NOMO-1 treated with DMSO at 0.1 percent for 48 hours (cell line): Measurements from ENCODE around the gene MTA1.
A peak's percentile ranks its signal among the peaks of the same experiment; 100 is the strongest.

Experiments
- DNase-seq: peaks from one replicate; lab custom pipeline; 2025; ENCODE audit not compliant: unreplicated experiment; lab: John Stamatoyannopoulos, UW

Gene MTA1

DNA sequence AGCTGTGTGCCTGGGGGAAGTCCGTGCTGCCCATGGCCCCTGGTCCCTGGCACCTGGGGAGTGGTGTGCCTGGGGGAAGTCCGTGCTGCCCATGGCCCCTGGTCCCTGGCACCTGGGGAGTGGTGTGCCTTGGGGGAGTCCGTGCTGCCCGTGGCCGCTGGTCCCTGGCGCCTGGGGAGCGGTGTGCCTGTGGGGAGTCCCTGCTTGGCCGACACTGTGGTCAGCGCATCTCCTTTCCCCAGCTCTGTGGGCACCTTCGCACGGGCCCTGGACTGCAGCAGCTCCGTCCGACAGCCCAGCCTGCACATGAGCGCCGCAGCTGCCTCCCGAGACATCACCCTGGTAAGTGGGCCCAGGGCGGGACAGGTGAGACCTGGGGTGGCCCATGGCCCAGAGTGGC is 40.5 kb downstream of the MTA1 start:
- DNase-seq = no peak

GRCh38 chr14:105460616-105461015 is 41.0 kb downstream of the MTA1 start:
- no peak for DNase-seq

DNA sequence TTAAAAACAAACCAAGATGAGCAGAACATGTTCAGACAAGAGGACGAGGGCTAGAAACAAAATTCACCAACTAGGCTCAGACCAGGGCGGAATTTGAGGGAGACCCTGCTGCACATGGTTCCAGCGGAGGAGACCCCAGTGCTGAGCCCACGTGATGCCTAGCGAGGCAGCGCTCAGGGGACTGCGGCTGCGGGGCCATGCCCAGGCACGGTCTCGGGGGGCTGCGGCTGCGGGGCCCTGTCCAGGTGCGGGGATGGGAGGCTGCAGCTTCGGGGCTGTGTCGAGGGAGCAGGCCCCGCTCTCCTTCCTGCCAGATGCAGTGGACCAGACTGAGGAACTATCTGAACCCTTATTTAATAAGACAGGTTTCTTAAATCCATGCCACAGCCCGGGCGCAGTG is 42.3 kb downstream of the MTA1 start:
- DNase-seq = no peak

GRCh38 chr14:105464501-105464900 is 44.9 kb downstream of the MTA1 start:
- no peak for DNase-seq

- no peak for DNase-seq
Measured at GRCh38 chr14:105465209-105466031, 45.8 kb downstream of the MTA1 start.

GRCh38 chr14:105466531-105467248 is 47.1 kb downstream of the MTA1 start:
- no peak for DNase-seq

GRCh38 chr14:105467249-105467941 is 47.8 kb downstream of the MTA1 start:
- no peak for DNase-seq

GRCh38 chr14:105467942-105468471 is 48.4 kb downstream of the MTA1 start:
- no peak for DNase-seq

GRCh38 chr14:105468621-105469241 is 49.1 kb downstream of the MTA1 start:
- no peak for DNase-seq

DNA sequence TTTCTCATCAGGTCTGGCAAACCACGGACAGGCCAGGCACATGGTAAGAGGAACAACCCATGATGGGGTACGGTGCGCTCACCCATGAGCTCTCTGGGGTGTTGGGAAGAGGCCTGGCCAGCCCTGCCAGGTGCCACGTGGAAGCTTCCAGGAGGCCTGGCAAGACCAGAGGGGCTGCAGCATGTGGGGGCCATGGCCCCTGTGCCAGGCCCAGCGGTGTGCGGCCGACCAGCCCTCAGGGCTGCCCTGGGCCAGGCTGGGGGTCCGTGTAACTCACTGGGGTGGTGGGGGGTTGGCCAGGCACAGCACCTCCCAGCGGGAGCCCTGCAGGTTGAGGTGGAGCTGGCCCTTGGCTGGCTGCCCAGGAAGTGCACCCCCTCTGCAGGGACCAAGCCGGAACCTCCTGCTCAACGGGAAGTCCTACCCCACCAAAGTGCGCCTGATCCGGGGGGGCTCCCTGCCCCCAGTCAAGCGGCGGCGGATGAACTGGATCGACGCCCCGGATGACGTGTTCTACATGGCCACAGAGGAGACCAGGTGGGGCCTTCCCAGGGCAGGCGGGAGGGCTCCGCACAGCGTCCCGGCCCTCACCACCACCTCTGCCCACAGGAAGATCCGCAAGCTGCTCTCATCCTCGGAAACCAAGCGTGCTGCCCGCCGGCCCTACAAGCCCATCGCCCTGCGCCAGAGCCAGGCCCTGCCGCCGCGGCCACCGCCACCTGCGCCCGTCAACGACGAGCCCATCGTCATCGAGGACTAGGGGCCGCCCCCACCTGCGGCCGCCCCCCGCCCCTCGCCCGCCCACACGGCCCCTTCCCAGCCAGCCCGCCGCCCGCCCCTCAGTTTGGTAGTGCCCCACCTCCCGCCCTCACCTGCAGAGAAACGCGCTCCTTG is 50.1 kb downstream of the MTA1 start:
- DNase-seq = no peak

DNA sequence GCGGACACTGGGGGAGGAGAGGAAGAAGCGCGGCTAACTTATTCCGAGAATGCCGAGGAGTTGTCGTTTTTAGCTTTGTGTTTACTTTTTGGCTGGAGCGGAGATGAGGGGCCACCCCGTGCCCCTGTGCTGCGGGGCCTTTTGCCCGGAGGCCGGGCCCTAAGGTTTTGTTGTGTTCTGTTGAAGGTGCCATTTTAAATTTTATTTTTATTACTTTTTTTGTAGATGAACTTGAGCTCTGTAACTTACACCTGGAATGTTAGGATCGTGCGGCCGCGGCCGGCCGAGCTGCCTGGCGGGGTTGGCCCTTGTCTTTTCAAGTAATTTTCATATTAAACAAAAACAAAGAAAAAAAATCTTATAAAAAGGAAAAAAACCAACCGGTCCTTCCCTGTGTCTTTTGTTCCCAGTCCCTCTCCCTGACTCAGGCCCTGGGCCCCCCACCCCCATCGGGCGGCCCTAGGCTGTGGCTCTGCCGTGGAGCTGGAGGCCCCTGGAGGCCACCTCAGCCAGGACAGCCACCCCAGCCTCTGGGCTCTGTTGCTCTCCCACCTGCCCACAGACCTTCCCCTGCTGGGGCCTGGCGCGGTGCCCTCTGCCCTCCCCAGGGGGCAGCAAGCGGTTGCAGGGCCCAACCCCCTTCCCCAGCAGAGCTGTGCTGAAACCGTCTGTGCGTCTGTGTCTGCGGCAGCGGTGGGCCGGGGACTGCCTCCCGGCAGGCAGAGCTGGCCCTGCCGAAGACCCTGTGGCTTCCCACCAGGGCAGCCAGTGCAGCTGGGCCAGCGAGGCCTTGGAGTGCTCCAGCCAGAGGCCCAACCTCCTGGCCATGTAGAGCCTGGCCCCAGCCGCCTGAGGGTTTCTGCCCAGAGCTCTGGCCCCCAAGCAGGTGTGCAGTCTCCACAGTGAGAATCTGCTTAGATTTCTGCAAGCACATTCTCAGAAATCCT is 51.0 kb downstream of the MTA1 start:
- DNase-seq = no peak

DNA sequence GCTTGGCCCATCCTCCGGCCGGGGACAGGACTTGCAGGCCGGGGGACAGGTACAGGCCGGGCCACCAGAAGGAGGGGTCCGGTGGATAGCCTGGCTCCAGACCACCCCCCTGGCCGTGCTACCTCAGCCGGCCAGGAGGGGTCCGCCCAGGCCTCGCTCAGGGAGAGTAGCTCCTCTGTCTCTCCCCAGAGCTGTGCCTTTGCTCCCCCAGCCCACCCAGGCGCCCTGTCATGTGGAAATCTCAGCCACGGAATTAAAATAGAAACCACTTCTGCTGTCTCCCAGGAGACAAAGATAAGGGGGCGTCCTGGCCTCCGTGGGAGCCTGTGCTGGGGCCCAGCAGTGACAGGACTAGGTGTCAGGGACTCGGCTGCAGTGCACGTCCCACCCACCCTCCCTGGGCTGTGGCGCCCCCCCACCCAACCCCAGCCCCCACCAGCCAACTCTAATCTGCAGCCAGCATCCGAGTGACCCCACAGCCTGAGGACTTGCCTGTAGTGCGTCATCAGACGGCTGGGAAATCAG is 51.7 kb downstream of the MTA1 start:
- DNase-seq = no peak

- DNase-seq = no peak
Measured at GRCh38 chr14:105471823-105472485, 52.3 kb downstream of the MTA1 start.

DNA sequence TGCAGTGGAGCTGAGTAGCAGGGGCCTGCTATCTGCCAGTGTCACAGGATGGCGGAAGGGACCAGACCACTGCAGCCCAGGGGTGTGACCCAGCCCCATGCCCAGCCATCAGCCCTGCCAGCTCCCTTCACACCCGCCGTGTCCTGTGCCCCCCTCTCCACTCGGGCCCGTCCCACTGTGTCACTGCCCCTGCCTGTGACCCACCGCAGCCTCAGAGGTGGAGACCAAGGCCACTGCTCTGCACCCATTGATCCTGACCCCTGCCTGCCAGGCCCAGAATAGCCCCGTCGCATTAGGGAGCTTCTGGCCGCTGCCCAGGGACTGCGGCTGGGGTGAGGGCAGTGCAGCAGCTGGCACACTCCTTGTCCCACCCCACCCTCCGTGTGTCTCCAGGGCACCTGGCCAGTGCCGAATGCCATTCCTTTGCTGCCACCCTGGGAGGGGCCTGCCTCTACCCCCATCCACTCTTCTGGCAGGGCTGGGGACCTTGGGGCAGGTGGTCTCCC is 52.9 kb downstream of the MTA1 start:
- no peak for DNase-seq

DNA sequence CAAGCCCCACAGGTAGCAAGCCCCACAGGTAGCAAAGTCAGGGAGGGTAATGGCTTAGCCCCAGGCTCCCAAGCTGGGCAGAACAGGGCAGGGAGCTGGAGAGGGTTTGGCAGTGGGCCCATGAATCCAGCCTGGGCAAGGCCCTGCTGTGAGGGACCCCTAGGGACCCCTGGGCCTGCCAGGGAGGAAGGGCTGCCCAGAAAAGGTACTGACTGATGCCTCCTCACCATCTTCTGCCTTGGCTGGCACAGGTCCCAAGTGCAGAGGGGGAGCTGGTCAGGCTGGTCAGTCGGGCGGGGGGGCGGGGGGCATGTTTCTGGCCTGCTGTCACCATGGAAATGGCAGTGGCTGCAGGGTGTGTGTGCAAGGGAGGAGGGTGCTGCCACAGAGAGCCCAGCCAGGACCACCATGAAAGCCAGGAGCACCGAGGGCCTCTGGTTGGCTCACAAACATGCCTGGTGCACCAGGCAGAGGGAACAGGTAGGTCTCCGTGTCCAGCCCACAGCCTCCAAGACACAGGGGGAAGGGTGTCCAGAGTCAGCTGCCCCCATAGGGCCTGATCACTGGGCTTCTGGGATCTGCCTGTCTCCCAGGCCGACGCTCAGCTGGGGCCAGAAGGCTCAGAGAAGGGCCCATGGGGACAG is 53.5 kb downstream of the MTA1 start:
- no peak for DNase-seq

DNA sequence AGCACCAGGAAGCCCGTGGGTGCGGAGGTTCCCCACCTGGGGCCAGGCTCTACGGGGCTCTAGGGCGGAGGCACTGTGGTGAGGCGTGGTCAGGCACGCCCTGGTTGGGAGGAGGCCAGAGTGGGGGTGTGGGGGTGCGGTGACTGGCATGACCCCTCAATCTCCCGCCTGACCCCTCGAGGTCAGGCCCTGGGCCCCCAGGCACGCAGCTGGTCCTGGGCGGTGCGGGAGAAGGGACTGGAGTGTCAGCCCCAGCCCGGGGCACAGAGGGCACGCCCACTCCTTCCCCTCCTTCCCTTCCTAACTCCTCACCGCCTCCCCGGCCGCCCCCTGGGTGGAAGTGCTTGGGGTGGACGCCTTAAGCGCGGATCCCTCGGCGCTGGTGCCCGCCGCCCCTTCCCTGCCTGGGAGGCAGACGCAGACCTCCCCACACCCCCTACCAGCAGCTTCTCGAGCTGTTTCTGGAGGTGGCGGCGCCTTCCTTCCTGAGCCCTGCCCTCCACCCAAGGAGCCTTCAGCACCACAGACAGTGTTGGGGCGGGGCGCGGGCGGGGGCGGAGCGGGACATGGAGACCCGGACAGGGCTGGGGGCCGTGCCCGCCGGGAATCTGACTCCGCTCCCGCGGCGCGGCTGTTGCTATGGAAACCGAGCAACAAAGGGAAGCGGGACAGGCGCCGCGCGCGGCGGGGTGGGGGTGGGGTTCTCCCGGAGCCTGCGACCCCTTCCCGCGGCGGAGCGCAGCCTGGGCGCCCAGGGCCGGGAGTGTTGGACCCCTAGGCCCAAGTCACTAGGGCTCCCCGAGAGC is 54.3 kb downstream of the MTA1 start:
- DNase-seq = peak; percentile 16
